OCI-LY3 (cell line): ENCODE measurements around the gene HECW1.

Experiments used
- CTCF ChIP-seq: fragments of 200-600, 300-600 bp; sonication (generic); IDR thresholded peaks from 2 replicates; pipeline ENCODE4 v1.5.1; 2014; ENCODE audit warnings: antibody characterized with exemption, low read length, low read depth
- EZH2phosphoT487 ChIP-seq: fragments of 200-600 bp; shearing (Covaris generic); IDR thresholded peaks from 2 replicates; pipeline ENCODE4 v1.6.1; 2018; ENCODE audit warnings: antibody characterized with exemption, mixed run types, low read depth

- peak; percentile 67 for TF ChIP-seq CTCF
- TF ChIP-seq EZH2phosphoT487: no peak
These were observed 40.8 kb upstream of the HECW1 start for GRCh38 chr7:43071604-43072003.
